ENCODE data around the gene THRAP3. TPM values are rescaled to one million over a fixed set of nuclear protein-coding genes. Genes with fewer than 3 reads are reported as not detected.
A peak's percentile ranks its signal among the peaks of the same experiment; 100 is the strongest.
"Not testable (repeated sequence)": the region's sequence is repeated elsewhere in the genome, so short reads cannot be mapped to it uniquely, and the experiment has no call there.

Gene THRAP3
- 100 to 1,000 TPM; 125 to 130 TPM for total RNA-seq

- Mint-ChIP-seq H3K36me3 (peaks cover 19% of the 10 kb centered on the region), H3K4me3 (peak within 1 kb of the TSS; percentile 97), H3K27ac (peak within 1 kb of the TSS; percentile 100), H3K27me3 (no peaks in the 10 kb centered on the region), H3K9me3 (no peaks in the 10 kb centered on the region), H3K4me1 (peaks cover 26% of the 10 kb centered on the region)
- POLR2A ChIA-PET, result interaction anchor here (0.6 to 3.2 kb wide), 21 partner anchors 9 to 293 kb away, joined by 3 to 33 read pairs (median 5); partner anchors contain the start of genes AGO3, EVA1B, MAP7D1 and MRPS15
- DNase-seq (peak; percentile 99), ATAC-seq (ENCODE audit: low read depth) (peak; percentile 89)
Measured at GRCh38 chr1:36223996-36224536, at the start of gene THRAP3. Gene THRAP3, plus strand, starts transcription at chr1:36224443. Its CDS starts 58,121 bp downstream, at chr1:36282564.

GRCh38 chr1:36174713-36175112 lies 49.5 kb upstream of the THRAP3 start:
- POLR2A ChIA-PET, result interaction anchor here (0.6 kb wide), 1 partner anchor 402 kb away, joined by 4 read pairs; no protein-coding TSS in a partner anchor
- H3K27ac Mint-ChIP-seq, result no peak overlapping the region
- H3K9me3 Mint-ChIP-seq, result no peaks in the 10 kb centered on the region

GRCh38 chr1:36175137-36176095 lies 48.8 kb upstream of the THRAP3 start:
- no peak for DNase-seq
- H3K36me3 Mint-ChIP-seq, result peaks cover 20% of the 10 kb centered on the region
- H3K27me3 Mint-ChIP-seq, result no peaks in the 10 kb centered on the region
- POLR2A ChIA-PET, result no interaction called here
- no peak overlapping the region for H3K27ac Mint-ChIP-seq
- no peaks in the 10 kb centered on the region for H3K9me3 Mint-ChIP-seq
- peaks cover 4% of the 10 kb centered on the region for H3K4me1 Mint-ChIP-seq
- no peak overlapping the region for H3K4me3 Mint-ChIP-seq
- ATAC-seq (ENCODE audit: low read depth), result no peak

More at GRCh38 chr1:36174713-36175112, 49.5 kb upstream of the THRAP3 start:
- Mint-ChIP-seq H3K4me1 (peaks cover 4% of the 10 kb centered on the region), H3K36me3 (peaks cover 17% of the 10 kb centered on the region), H3K27me3 (no peaks in the 10 kb centered on the region), H3K4me3 (no peak overlapping the region)
- DNase-seq (no peak), ATAC-seq (ENCODE audit: low read depth) (no peak)

- ATAC-seq (ENCODE audit: low read depth), result no peak
- DNase-seq, result no peak
- Mint-ChIP-seq H3K9me3 (no peaks in the 10 kb centered on the region), H3K4me1 (peaks cover 2% of the 10 kb centered on the region), H3K27me3 (no peaks in the 10 kb centered on the region), H3K27ac (no peak overlapping the region), H3K4me3 (no peak overlapping the region), H3K36me3 (peaks cover 26% of the 10 kb centered on the region)
- POLR2A ChIA-PET, result no interaction called here
Measured at GRCh38 chr1:36176106-36176949, 47.9 kb upstream of the THRAP3 start.

- ATAC-seq (ENCODE audit: low read depth) (no peak), DNase-seq (no peak)
- POLR2A ChIA-PET, result interaction anchor here (0.8 kb wide), 1 partner anchor 17 kb away, joined by 3 read pairs; no protein-coding TSS in a partner anchor
- H3K4me3 Mint-ChIP-seq, result no peak overlapping the region
- no peak overlapping the region for H3K27ac Mint-ChIP-seq
- H3K4me1 Mint-ChIP-seq, result peaks cover 2% of the 10 kb centered on the region
- H3K27me3 Mint-ChIP-seq, result no peaks in the 10 kb centered on the region
- H3K9me3 Mint-ChIP-seq, result no peaks in the 10 kb centered on the region
- H3K36me3 Mint-ChIP-seq, result peaks cover 24% of the 10 kb centered on the region
Measured at GRCh38 chr1:36177589-36178431, 46.4 kb upstream of the THRAP3 start.

GRCh38 chr1:36178471-36179219 lies 45.6 kb upstream of the THRAP3 start:
- POLR2A ChIA-PET, result no interaction called here
- Mint-ChIP-seq H3K27me3 (no peaks in the 10 kb centered on the region), H3K4me1 (peaks cover 7% of the 10 kb centered on the region), H3K9me3 (no peaks in the 10 kb centered on the region), H3K27ac (no peak overlapping the region), H3K36me3 (peaks cover 23% of the 10 kb centered on the region), H3K4me3 (no peak overlapping the region)
- no peak for ATAC-seq (ENCODE audit: low read depth)
- no peak for DNase-seq

GRCh38 chr1:36179220-36179600 lies 45.0 kb upstream of the THRAP3 start:
- Mint-ChIP-seq H3K4me3 (no peak overlapping the region), H3K9me3 (no peaks in the 10 kb centered on the region), H3K27me3 (no peaks in the 10 kb centered on the region), H3K36me3 (peaks cover 21% of the 10 kb centered on the region), H3K27ac (no peak overlapping the region), H3K4me1 (peaks cover 7% of the 10 kb centered on the region)
- ATAC-seq (ENCODE audit: low read depth) (no peak), DNase-seq (no peak)
- POLR2A ChIA-PET, result interaction anchor here (0.9 kb wide), 1 partner anchor 10 kb away, joined by 4 read pairs; no protein-coding TSS in a partner anchor

GRCh38 chr1:36182734-36183133 lies 41.5 kb upstream of the THRAP3 start:
- peaks cover 17% of the 10 kb centered on the region for H3K36me3 Mint-ChIP-seq
- no peaks in the 10 kb centered on the region for H3K9me3 Mint-ChIP-seq
- DNase-seq (no peak), ATAC-seq (ENCODE audit: low read depth) (no peak)
- H3K4me3 Mint-ChIP-seq, result no peak overlapping the region
- POLR2A ChIA-PET, result interaction anchor here (0.6 to 2.2 kb wide), 3 partner anchors 22 to 87 kb away, joined by 3 to 14 read pairs (median 5); no protein-coding TSS in a partner anchor
- peak overlapping the region; percentile 49 for H3K27ac Mint-ChIP-seq
- H3K4me1 Mint-ChIP-seq, result peaks cover 6% of the 10 kb centered on the region
- no peaks in the 10 kb centered on the region for H3K27me3 Mint-ChIP-seq

GRCh38 chr1:36183309-36183856 lies 40.9 kb upstream of the THRAP3 start:
- POLR2A ChIA-PET, result interaction anchor here (0.6 to 2.2 kb wide), 5 partner anchors 20 to 105 kb away, joined by 3 to 14 read pairs (median 5); no protein-coding TSS in a partner anchor
- Mint-ChIP-seq H3K36me3 (peaks cover 17% of the 10 kb centered on the region), H3K27me3 (no peaks in the 10 kb centered on the region), H3K27ac (peak overlapping the region; percentile 49), H3K4me3 (no peak overlapping the region), H3K4me1 (peaks cover 10% of the 10 kb centered on the region), H3K9me3 (no peaks in the 10 kb centered on the region)
- ATAC-seq (ENCODE audit: low read depth) (no peak), DNase-seq (no peak)

GRCh38 chr1:36187800-36188593 lies 36.2 kb upstream of the THRAP3 start:
- DNase-seq (peak; percentile 74), ATAC-seq (ENCODE audit: low read depth) (peak; percentile 96)
- POLR2A ChIA-PET, result interaction anchor here (0.6 to 3.4 kb wide), 9 partner anchors 17 to 190 kb away, joined by 3 to 35 read pairs (median 10); partner anchors contain the start of genes MAP7D1, THRAP3 and TRAPPC3
- H3K27me3 Mint-ChIP-seq, result no peaks in the 10 kb centered on the region
- H3K9me3 Mint-ChIP-seq, result no peaks in the 10 kb centered on the region
- peak overlapping the region; percentile 89 for H3K27ac Mint-ChIP-seq
- H3K36me3 Mint-ChIP-seq, result peaks cover 4% of the 10 kb centered on the region
- no peak overlapping the region for H3K4me3 Mint-ChIP-seq
- H3K4me1 Mint-ChIP-seq, result peaks cover 10% of the 10 kb centered on the region

GRCh38 chr1:36196805-36197204 lies 27.4 kb upstream of the THRAP3 start:
- POLR2A ChIA-PET, result interaction anchor here (0.7 kb wide), 1 partner anchor 27 kb away, joined by 5 read pairs; the partner anchor contains the start of gene THRAP3
- not testable (repeated sequence) for H3K27me3 Mint-ChIP-seq, H3K4me1 Mint-ChIP-seq

More at GRCh38 chr1:36196805-36197204, 27.4 kb upstream of the THRAP3 start:
- not testable (repeated sequence) for H3K9me3 Mint-ChIP-seq; H3K4me3 Mint-ChIP-seq; ATAC-seq (ENCODE audit: low read depth); H3K27ac Mint-ChIP-seq; H3K36me3 Mint-ChIP-seq; DNase-seq

Measured in activated naive CD8-positive, alpha-beta T cell treated with anti-CD3 and anti-CD28 coated beads, Interleukin-2, amount 10 ng/mL, durations not matched to agents 7 days and 5 days (primary cell).